ENCODE results near the gene LEKR1.

DNA sequence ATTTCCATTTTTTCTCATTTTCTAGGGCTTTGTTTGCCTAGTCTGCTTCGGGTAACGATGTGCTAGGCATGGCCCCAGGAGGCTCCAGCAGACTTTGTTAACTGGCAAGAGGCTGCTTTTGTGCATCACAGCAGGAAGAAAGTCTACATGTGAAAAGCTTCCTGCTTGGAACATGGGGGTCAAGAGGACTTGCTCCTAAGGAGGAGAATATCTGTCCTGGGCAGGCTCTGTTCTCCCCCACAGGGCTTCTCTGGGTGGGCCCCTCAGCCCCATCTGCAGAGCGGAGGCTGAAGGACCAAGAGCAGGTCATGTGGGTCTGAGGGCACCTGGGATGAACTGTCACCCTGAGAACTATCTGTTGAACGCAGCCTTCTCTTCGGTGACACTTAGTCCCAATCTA is 239.0 kb downstream of the LEKR1 start:
- TF ChIP-seq, protein P1, sequence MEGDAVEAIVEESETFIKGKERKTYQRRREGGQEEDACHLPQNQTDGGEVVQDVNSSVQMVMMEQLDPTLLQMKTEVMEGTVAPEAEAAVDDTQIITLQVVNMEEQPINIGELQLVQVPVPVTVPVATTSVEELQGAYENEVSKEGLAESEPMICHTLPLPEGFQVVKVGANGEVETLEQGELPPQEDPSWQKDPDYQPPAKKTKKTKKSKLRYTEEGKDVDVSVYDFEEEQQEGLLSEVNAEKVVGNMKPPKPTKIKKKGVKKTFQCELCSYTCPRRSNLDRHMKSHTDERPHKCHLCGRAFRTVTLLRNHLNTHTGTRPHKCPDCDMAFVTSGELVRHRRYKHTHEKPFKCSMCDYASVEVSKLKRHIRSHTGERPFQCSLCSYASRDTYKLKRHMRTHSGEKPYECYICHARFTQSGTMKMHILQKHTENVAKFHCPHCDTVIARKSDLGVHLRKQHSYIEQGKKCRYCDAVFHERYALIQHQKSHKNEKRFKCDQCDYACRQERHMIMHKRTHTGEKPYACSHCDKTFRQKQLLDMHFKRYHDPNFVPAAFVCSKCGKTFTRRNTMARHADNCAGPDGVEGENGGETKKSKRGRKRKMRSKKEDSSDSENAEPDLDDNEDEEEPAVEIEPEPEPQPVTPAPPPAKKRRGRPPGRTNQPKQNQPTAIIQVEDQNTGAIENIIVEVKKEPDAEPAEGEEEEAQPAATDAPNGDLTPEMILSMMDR (IDR thresholded peaks at IDR 0.05), result no peak
- TF ChIP-seq POLR2A (IDR thresholded peaks at IDR 0.05), result no peak
